ENCODE measurements around the gene TMC6.

TMC6 gene

GRCh38 chr17:78134899-78135385, 6.4 kb upstream of the TMC6 start:
- DNase-seq = no peak

GRCh38 chr17:78133971-78134898, 5.7 kb upstream of the TMC6 start:
- no peak for DNase-seq

- no peak for DNase-seq
Measured at GRCh38 chr17:78133179-78133951, 4.8 kb upstream of the TMC6 start.

- DNase-seq = no peak
Measured at GRCh38 chr17:78132767-78133178, 4.2 kb upstream of the TMC6 start.

GRCh38 chr17:78132084-78132676, 3.6 kb upstream of the TMC6 start:
- DNase-seq = no peak

- no peak for DNase-seq
Measured at GRCh38 chr17:78131172-78132083, 2.9 kb upstream of the TMC6 start.

GRCh38 chr17:78130437-78131101, 2.0 kb upstream of the TMC6 start, which contains the start of gene TMC8:
Gene TMC8, plus strand, starts transcription at chr17:78130771. Its CDS starts 818 bp downstream, at chr17:78131589.
- DNase-seq = no peak

- DNase-seq = no peak
Measured at GRCh38 chr17:78130090-78130436, 1.5 kb upstream of the TMC6 start.

- no peak for DNase-seq
Measured at GRCh38 chr17:78129351-78130089, 965 bp upstream of the TMC6 start.

- DNase-seq = no peak
Measured at GRCh38 chr17:78127888-78128550, 536 bp downstream of the TMC6 start.

- no peak for DNase-seq
Measured at GRCh38 chr17:78127239-78127887, 1.2 kb downstream of the TMC6 start.

- DNase-seq = no peak
Measured at GRCh38 chr17:78126895-78127238, 1.7 kb downstream of the TMC6 start.

- no peak for DNase-seq
Measured at GRCh38 chr17:78125976-78126894, 2.3 kb downstream of the TMC6 start.

- DNase-seq = no peak
Measured at GRCh38 chr17:78125138-78125913, 3.2 kb downstream of the TMC6 start.

GRCh38 chr17:78124836-78125137, 3.8 kb downstream of the TMC6 start:
- DNase-seq = no peak

GRCh38 chr17:78124081-78124835, 4.3 kb downstream of the TMC6 start:
- DNase-seq = no peak

GRCh38 chr17:78123258-78123929, 5.2 kb downstream of the TMC6 start:
- no peak for DNase-seq
